Type B pancreatic cell (in vitro differentiated cells): ENCODE results near the gene MB. TPM values are rescaled to one million over a fixed set of nuclear protein-coding genes. Genes with fewer than 3 reads are reported as not detected.

Source experiments
- DNase-seq: peaks from one replicate; pipeline ENCODE4 v3.0.0; 2021; ENCODE audit warnings: mixed read lengths; ENCODE audit not compliant: unreplicated experiment; ENCODE audit errors: extremely low spot score
- H3K27ac Mint-ChIP-seq: 2 replicates; pipeline ENCODE4 v1.8.0; 2021; ENCODE audit warnings: mild to moderate bottlenecking, mixed read lengths
- H3K27me3 Mint-ChIP-seq: 2 replicates; pipeline ENCODE4 v1.8.0; 2021; ENCODE audit warnings: mixed read lengths
- H3K36me3 Mint-ChIP-seq: 2 replicates; pipeline ENCODE4 v1.8.0; 2021; ENCODE audit warnings: mixed read lengths
- H3K4me1 Mint-ChIP-seq: one replicate; pipeline ENCODE4 v1.8.0; 2021; ENCODE audit warnings: mixed read lengths; ENCODE audit not compliant: unreplicated experiment
- H3K4me3 Mint-ChIP-seq: 2 replicates; pipeline ENCODE4 v1.8.0; 2021; ENCODE audit warnings: mild to moderate bottlenecking, mixed read lengths
- H3K9me3 Mint-ChIP-seq: 2 replicates; pipeline ENCODE4 v1.8.0; 2021; ENCODE audit warnings: mixed read lengths
- total RNA-seq: library from RNA; stranded (reverse); gene quantifications from 2 replicates; pipeline ENCODE4 v1.2.1, GENCODE V29; 2021; ENCODE audit warnings: low replicate concordance
- TF ChIP-seq, protein P1 (sequence below): fragments of 200-600 bp; sonication (generic); conservative IDR thresholded peaks from 2 replicates; pipeline ENCODE4 v1.5.0; 2021; ENCODE audit warnings: antibody characterized with exemption, mild to moderate bottlenecking

Gene MB
- total RNA-seq, 1 donor from 2014 or later, result 0.48 TPM

DNA sequence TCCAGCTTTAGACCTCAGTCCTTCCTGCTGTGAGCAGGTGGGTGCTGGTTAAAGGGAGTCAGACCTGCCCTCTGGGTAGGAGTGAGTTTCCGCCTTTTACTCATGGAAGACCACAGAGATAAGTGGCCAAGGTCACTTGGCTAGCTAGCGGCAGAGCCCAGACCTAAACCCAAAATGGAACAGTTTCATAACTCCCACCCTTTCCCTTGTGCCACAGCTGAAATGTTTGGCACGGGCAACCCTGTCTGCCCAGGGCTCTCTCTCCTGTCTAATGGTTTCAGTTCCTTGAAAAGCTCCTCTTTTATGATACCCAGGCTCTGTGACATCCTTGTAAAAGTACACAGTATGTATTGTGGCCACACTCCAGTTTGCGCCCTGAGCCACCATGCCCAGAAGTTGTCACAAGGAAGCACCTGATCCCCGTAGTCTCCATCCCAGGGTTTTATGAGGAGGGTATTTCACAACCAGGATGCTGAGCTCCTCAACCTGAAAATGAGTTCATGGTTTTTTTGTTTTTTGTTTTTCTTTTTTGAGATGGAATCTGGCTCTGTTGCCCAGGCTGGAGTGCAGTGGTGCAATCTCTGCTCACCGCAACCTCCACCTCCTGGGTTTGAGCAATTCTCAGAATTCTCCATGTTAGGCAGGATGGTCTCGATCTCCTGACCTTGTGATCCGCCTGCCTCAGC is 5.1 kb downstream of the MB start:
- no peak overlapping the region for H3K27ac Mint-ChIP-seq
- TF ChIP-seq, protein P1, sequence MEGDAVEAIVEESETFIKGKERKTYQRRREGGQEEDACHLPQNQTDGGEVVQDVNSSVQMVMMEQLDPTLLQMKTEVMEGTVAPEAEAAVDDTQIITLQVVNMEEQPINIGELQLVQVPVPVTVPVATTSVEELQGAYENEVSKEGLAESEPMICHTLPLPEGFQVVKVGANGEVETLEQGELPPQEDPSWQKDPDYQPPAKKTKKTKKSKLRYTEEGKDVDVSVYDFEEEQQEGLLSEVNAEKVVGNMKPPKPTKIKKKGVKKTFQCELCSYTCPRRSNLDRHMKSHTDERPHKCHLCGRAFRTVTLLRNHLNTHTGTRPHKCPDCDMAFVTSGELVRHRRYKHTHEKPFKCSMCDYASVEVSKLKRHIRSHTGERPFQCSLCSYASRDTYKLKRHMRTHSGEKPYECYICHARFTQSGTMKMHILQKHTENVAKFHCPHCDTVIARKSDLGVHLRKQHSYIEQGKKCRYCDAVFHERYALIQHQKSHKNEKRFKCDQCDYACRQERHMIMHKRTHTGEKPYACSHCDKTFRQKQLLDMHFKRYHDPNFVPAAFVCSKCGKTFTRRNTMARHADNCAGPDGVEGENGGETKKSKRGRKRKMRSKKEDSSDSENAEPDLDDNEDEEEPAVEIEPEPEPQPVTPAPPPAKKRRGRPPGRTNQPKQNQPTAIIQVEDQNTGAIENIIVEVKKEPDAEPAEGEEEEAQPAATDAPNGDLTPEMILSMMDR, result no peak
- no peak overlapping the region for H3K4me3 Mint-ChIP-seq
- peaks cover 8% of the 10 kb centered on the region for H3K4me1 Mint-ChIP-seq
- no peak for DNase-seq
- H3K9me3 Mint-ChIP-seq, result no peaks in the 10 kb centered on the region
- peaks cover 7% of the 10 kb centered on the region for H3K27me3 Mint-ChIP-seq
- H3K36me3 Mint-ChIP-seq, result no peaks in the 10 kb centered on the region

DNA sequence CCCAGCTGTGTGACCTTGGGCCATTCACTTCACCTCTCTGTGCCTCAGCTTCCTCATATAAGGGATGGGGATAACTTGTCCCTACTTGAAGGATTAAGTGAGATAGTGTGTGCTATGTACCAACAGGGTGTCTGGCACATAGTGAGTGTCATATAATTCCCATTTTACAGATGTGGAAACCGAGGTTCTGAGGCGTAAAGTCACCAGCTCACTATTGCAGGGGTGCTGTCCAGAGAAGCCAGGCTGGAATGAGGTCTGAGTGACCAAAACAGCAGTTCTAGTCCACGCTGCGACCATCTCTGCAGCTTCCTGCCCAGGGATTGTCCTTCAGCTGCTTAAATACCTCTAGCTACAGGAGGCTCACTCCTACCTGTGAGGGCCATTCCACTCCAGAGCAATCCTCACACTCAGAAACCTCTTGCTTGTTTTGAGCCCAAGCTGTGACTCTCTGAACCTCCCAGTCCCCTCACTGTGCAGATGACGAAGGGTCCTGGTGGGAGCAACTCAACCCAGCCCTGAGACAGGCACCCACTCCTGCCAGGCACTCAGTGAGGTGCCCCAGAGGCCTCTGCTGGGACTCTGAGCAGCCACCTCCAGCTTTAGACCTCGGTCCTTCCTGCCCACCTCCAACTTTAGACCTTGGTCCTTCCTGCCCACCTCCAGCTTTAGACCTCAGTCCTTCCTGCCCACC is 5.8 kb downstream of the MB start:
- Mint-ChIP-seq H3K27me3 (peaks cover 11% of the 10 kb centered on the region), H3K36me3 (no peaks in the 10 kb centered on the region), H3K4me1 (peaks cover 8% of the 10 kb centered on the region), H3K4me3 (no peak overlapping the region), H3K9me3 (no peaks in the 10 kb centered on the region), H3K27ac (no peak overlapping the region)
- DNase-seq, result no peak
- TF ChIP-seq, protein P1, result no peak

DNA sequence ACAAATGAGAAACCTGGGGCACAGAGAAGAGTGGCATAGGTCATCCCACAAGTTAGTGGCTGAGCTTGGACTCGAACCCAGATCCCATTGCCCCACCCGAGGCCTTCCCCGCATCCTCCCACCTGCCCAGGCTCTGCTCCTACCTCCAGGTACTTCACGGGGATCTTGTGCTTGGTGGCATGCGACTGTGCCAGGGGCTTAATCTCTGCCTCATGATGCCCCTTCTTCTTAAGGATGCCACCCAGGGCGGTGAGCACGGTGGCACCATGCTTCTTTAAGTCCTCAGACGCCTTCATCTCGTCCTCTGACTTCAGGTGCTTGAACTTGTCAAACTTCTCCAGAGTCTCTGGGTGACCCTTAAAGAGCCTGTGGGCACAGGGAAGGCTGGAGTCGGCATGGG is 6.4 kb downstream of the MB start:
- no peak overlapping the region for H3K27ac Mint-ChIP-seq
- DNase-seq, result no peak
- TF ChIP-seq, protein P1, result no peak
- H3K4me3 Mint-ChIP-seq, result no peak overlapping the region
- no peaks in the 10 kb centered on the region for H3K9me3 Mint-ChIP-seq
- peaks cover 11% of the 10 kb centered on the region for H3K27me3 Mint-ChIP-seq
- H3K36me3 Mint-ChIP-seq, result no peaks in the 10 kb centered on the region
- peaks cover 8% of the 10 kb centered on the region for H3K4me1 Mint-ChIP-seq

DNA sequence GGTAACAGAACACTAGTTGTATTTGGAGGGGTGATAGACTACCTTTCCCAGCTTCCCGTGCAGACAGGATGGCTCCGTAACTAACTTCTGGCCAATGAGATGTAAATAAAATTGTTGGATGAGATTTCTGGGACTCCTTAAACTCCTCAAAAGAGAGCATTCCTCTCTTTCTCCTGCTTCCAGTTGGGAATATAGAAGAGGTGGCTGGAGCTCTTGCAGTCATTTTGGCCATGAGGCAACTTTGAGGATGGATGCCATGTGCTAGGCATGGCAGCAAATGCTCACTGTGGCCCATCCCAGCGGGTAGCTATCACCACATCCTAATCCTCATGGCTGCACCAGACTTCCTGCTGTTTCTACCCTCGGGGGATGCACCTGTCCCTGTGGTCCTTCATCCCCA is 7.4 kb downstream of the MB start:
- no peak overlapping the region for H3K4me3 Mint-ChIP-seq
- peaks cover 7% of the 10 kb centered on the region for H3K4me1 Mint-ChIP-seq
- peaks cover 11% of the 10 kb centered on the region for H3K27me3 Mint-ChIP-seq
- no peaks in the 10 kb centered on the region for H3K36me3 Mint-ChIP-seq
- DNase-seq, result no peak
- TF ChIP-seq, protein P1, result no peak
- H3K9me3 Mint-ChIP-seq, result no peaks in the 10 kb centered on the region
- H3K27ac Mint-ChIP-seq, result no peak overlapping the region

DNA sequence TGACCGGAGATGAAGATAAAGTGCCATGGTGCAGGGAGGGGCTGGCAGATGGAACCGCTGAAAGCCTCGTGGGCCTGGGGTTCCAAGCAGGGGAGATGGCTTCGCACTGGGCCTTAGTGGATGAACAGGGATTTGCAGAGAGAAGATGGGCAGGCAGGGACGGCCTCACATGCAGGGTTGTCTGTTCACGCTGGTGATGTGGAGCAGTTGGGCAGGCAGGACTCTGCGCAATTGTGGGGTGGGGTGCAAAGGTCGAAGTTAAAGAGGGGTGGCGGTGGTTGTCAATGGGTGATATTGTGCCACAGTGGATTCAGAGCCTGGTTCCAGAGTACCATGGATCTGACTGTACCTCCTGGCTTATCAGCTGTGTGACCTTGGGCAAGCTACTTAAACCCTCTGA is 7.9 kb downstream of the MB start:
- no peak overlapping the region for H3K27ac Mint-ChIP-seq
- TF ChIP-seq, protein P1, result no peak
- no peak for DNase-seq
- H3K4me3 Mint-ChIP-seq, result no peak overlapping the region
- peaks cover 11% of the 10 kb centered on the region for H3K27me3 Mint-ChIP-seq
- no peaks in the 10 kb centered on the region for H3K36me3 Mint-ChIP-seq
- H3K9me3 Mint-ChIP-seq, result no peaks in the 10 kb centered on the region
- H3K4me1 Mint-ChIP-seq, result peaks cover 7% of the 10 kb centered on the region
